SW 1271 (cell line): ENCODE data around the gene CDK5R1.
"Not testable (repeated sequence)": the region's sequence is repeated elsewhere in the genome, so short reads cannot be mapped to it uniquely, and the experiment has no call there.

ENCODE experiments used
- DNase-seq, 2 experiments: peaks; one replicate each; lab custom pipeline; 2025; lab: John Stamatoyannopoulos, UW

CDK5R1 gene

GRCh38 chr17:32486701-32487472, at the start of gene CDK5R1:
TSS of gene CDK5R1 (plus strand) at chr17:32486993. CDS start at chr17:32487621, 628 bp downstream.
- peak in 1 of 2 experiments; percentile 18 for DNase-seq

DNA sequence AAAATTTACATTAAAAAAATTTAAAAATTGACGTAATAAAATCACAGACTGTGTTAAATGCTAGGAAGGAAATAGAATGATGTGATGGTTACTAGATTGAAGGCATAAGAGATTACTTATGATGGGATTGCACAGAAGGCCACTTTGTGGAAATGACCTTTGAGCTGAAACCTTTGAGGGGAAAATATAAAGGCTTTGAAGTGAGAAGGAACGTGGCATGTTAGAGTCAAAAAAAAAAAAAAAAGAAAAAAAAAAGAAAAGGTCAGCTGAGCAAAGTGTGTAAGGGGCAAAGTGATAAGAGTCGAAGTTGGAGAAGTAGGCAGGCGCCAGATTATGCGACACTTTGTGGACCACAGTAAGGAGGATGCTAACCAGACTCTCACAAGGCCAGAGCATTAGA, 46.1 kb upstream of the CDK5R1 start:
- DNase-seq = no peak

GRCh38 chr17:32441886-32442285, 44.9 kb upstream of the CDK5R1 start:
- DNase-seq = no peak

DNA sequence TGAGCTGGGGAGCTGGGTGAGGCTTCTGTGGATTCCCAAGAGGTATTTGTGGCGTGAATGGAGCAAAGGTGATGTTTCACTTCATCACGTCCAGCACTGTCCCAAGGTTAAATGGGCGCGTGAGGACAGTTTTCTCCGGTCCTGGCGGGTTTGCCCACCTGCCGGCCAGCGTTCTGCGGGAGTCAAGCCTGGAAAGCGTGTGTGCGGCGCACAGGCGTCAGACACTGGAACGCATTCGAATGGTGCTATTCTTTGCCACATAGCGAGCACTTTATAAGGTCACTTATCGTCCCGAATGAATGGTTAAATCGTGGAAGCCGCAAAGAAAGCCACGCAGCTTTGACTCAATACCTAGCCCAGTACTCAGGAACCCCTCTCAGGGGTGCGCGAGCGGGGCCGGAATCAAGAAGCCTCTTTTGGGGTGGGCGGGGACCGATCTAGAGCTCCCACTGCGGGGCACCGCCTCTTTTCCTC, 42.9 kb upstream of the CDK5R1 start:
- DNase-seq = no peak

DNA sequence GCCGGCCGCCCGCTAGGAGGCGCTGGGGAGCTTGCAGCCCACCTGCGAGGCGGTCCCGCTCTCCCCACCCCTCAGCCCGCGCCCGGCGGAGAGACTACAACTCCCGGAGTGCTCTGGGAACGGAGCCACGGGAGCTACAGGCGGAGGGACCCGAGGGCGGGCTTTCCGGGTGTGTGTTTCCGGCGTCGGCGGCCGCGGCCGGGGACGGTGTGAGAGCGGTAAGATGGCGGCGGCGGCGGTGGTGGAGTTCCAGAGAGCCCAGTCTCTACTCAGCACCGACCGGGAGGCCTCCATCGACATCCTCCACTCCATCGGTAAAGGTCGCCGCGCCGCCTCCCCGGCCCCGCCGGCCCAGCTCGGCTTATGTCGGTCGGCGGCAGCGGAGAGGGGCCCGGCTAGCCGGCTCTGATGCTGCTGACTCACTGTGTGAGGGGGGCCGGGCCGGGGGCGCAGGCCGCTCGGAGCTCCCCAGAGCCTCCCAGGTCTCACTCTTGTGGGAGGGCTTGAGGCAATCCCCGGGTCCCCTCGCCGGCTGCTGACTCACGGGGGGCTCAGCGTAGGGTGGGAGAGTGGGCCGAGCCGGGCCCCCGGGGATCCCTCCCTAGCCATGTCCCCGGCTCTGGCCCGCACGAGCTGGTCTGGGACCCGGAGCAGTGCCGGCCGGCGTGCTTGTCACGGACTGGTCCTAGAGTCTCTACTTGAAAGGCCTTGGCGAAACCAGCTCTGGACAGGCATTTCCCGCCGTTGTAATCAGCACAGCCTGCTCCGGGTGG, 42.3 kb upstream of the CDK5R1 start, which contains the start of gene PSMD11:
Gene PSMD11, plus strand, starts transcription at position 210 of the 773 bp plus-strand sequence. Its CDS starts 14 bp downstream, at position 224.
- peak; percentile 86 to 90 for DNase-seq

GRCh38 chr17:32445074-32445415, 41.7 kb upstream of the CDK5R1 start:
- DNase-seq = peak in 1 of 2 experiments; percentile 65

DNA sequence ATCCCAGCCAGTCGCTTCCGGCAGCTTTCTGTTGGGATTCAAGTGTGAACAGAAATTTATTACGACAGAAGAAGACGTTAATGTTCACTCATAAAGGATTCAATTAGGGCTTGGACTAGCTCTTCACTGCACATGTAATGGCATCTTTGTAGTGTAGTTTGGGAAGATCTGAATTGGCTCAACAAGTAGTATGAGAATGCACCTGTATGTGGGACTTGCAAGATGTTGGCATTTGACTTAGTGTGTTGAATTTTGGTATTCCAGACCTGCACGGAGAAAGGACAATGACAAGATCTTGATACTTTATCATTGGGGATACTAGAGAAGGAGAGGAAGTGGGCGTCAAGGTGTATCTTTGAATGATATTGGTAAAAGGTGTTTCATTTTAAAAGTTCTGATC, 41.3 kb upstream of the CDK5R1 start:
- DNase-seq = no peak

DNA sequence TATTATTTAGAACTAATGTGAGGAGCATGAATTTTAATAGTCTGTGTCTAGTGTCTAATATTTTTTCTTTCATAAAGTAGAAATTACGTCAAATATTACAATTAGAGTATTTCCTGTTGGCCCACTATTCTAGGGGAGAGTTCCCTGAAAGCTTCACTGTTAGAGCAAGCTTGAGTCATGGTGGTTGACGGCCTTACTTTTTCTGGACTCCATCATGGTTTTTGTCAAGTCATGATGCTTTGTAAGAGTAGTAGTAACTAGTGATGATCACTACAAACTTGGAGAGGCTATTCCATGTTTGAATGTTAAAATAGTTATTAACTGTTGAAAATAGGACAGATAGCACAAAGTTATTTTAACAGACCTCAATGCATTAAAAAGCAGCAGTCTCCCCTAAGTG, 40.8 kb upstream of the CDK5R1 start:
- DNase-seq = no peak

DNA sequence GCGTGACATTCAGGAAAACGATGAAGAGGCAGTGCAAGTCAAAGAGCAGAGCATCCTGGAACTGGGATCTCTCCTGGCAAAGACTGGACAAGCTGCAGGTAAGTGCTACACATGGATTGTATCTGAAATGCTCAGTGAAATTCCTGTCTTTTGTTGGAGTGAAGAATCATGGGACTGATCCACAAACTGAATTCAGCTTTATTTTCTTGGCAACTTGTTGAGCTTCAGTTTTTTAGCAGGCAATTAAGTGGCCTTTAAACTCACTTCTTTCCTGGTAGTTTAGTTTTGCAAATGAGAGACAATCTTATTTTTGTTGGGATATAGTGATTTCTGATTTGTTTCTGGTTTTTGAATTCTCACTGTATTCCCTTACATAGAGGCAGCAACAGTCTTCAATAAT, 39.8 kb upstream of the CDK5R1 start:
- DNase-seq = no peak

DNA sequence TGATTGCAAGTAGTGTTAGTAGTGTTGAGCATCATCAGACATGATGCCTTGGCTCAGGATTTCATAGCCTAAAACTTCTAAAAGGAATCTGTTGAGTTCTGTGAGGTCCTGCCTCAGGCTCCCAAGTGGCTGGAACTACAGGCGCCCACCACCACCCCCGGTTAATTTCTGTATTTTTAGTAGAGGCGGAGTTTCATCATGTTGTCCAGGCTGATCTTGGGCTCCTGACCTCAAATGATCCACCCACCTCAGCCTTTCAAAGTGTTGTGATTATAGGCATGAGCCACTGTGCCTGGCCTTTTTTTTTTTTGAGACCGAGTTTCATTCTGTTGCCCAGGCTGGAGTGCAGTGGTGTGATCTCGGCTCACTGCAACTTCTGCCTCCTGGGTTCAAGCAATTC, 36.8 kb upstream of the CDK5R1 start:
- no peak for DNase-seq

DNA sequence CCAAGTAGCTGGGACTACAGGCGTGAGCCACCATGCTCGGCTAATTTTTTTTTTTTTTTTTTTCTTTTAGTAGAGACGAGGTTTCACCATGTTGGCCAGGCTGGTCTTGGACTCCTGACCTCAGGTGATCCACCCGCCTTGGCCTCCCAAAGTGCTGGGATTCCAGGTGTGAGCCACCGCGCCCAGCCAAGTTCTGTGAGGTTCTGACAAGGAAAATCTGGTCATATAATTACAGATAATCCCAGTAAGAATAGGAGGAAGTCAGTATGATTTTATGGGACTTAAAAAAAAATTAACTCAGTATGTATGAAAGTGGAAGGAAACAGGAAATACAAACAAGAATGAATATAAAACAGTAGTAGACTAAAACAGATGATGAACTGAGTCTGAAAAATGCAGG, 36.4 kb upstream of the CDK5R1 start:
- DNase-seq = not testable (repeated sequence)

GRCh38 chr17:32451879-32452278, 34.9 kb upstream of the CDK5R1 start:
- no peak for DNase-seq

- no peak for DNase-seq
Observed at GRCh38 chr17:32452281-32452680, 34.5 kb upstream of the CDK5R1 start.

GRCh38 chr17:32453370-32453769, 33.4 kb upstream of the CDK5R1 start:
- DNase-seq = no peak

GRCh38 chr17:32458371-32458770, 28.4 kb upstream of the CDK5R1 start:
- DNase-seq = no peak

DNA sequence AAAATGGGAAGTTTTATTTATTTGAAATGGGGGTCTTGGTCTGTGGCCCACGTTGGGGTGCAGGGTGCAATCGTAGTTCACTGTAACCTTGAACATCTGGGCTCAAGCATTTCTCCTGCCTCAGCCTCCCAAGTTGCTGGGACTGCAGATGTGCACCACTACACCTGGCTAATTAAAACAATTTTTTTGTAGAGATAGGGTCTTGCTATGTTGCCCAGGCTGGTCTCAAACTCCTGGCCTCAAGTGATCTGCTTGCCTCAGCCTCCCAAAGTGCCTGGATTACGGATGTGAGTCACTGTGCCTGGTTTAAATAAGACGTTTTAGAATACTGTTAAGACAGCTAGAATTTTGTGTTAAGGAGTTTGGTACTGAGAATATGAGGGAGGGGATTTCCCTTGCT, 26.7 kb upstream of the CDK5R1 start:
- DNase-seq = no peak

- no peak for DNase-seq
Observed at GRCh38 chr17:32461498-32461852, 25.3 kb upstream of the CDK5R1 start.

DNA sequence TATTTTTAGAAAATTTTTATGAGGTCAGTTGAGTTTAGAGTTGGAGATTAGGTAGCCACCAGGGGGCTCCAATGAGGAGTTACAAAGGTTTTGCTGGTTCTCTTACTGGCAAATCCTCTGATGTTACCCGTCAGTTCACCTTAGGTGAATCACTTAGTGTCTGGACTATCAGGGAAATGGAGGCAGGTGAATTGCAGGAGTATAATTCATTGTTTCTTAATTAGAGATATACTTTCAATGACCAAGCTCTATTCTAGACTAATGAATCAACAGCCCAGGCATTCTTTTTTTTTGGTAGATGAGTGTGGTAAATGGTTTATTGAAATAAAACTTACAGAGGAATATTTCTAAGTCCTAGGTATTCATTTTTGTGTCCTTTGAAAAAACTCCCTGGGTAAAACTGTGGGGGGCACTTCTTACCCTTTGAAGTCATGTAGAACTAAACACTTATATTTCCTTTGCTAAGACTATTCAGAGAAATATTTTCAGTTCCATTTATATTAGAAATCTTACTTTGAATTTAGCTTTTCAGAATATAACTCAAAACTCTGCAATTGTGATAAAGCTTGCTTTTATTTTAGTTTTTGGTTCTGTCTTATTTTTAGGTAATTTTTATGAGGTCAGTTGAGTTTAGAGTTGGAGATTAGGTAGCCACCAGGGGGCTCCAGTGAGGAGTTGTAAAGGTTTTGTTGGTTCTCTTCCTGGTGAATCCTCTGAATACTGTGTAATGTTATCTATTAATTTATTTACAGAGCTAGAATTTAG, 24.8 kb upstream of the CDK5R1 start:
- peak in 1 of 2 experiments; percentile 36 for DNase-seq

GRCh38 chr17:32463304-32463703, 23.5 kb upstream of the CDK5R1 start:
- DNase-seq = no peak

GRCh38 chr17:32464374-32464773, 22.4 kb upstream of the CDK5R1 start:
- no peak for DNase-seq

GRCh38 chr17:32467949-32468348, 18.8 kb upstream of the CDK5R1 start:
- no peak for DNase-seq

GRCh38 chr17:32470405-32471167, 16.2 kb upstream of the CDK5R1 start:
- no peak for DNase-seq
